ENCODE data around the gene RHOT1.

RHOT1 gene

DNA sequence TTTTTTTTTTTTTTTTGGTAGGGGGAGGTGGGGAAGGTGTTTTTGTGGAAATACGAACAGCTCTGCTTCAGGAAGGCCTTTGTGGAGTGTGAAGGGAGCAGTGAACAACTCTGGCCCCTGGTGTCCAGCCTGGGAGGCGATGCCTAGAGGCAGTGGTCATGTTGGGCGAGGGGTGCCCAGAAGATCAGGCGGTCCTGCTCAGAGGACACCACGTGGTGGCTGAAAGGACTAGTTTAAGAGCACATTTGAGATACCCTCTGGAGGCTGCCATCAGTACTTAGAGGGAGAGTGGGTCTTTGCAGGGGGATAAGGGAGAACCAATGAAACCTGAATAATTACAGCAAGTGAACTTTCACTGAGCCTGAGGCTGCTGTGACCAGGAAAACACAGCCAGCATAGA is 40.1 kb upstream of the RHOT1 start:
- H3K9me3 ChIP-seq (ENCODE audit: insufficient read depth, low read depth, low read length): no peaks in the 10 kb centered on the region
- no peak overlapping the region for H4K12ac ChIP-seq (ENCODE audit: low read depth, low read length)
- WGBS (ENCODE audit: extremely low coverage, insufficient coverage, insufficient read length): no CpG with 5 or more reads among the region's 5 CpGs
- no peak overlapping the region for H3K4ac ChIP-seq (ENCODE audit: low read depth, low read length)
- H3K36me3 ChIP-seq (ENCODE audit: control insufficient read depth in 1 of 2, insufficient read depth in 2 of 2, low read length in 2 of 2): no peaks in the 10 kb centered on the region
- H3K4me1 ChIP-seq (ENCODE audit: control insufficient read depth in 1 of 2, insufficient read depth in 2 of 2, low read length in 2 of 2): no peaks in the 10 kb centered on the region
- H3K79me1 ChIP-seq (ENCODE audit: low read length): no peaks in the 10 kb centered on the region
- no peak overlapping the region for H2AK5ac ChIP-seq (ENCODE audit: low read length)
- no peak overlapping the region for H4K8ac ChIP-seq (ENCODE audit: low read depth, low read length)
- H3K18ac ChIP-seq (ENCODE audit: low read length): no peak overlapping the region
- H2BK5ac ChIP-seq (ENCODE audit: low read depth, low read length, poor library complexity): no peak overlapping the region
- H4K91ac ChIP-seq (ENCODE audit: low read depth, low read length): no peak overlapping the region
- no peak overlapping the region for H3K4me3 ChIP-seq (ENCODE audit: low read depth, low read length)
- H3K23ac ChIP-seq (ENCODE audit: low read length): no peak overlapping the region
- no peak overlapping the region for H3K4me2 ChIP-seq (ENCODE audit: low read length)
- no peak overlapping the region for H3K9ac ChIP-seq (ENCODE audit: low read length)
- no peak overlapping the region for H3K14ac ChIP-seq (ENCODE audit: low read length)
- no peaks in the 10 kb centered on the region for H3K27me3 ChIP-seq (ENCODE audit: insufficient read depth, low read length)
- no peaks in the 10 kb centered on the region for H3K79me2 ChIP-seq (ENCODE audit: control insufficient read depth, insufficient read depth, low read length, poor library complexity)
- no peak overlapping the region for H3K27ac ChIP-seq (ENCODE audit: low read depth, low read length)
- H2AFZ ChIP-seq (ENCODE audit: insufficient read depth, low read length, poor library complexity): peak overlapping the region; percentile 54
- DNase-seq: no peak
- H2BK120ac ChIP-seq (ENCODE audit: insufficient read depth, low read length, poor library complexity): no peak overlapping the region
- H2BK12ac ChIP-seq (ENCODE audit: low read length): no peak overlapping the region

DNA sequence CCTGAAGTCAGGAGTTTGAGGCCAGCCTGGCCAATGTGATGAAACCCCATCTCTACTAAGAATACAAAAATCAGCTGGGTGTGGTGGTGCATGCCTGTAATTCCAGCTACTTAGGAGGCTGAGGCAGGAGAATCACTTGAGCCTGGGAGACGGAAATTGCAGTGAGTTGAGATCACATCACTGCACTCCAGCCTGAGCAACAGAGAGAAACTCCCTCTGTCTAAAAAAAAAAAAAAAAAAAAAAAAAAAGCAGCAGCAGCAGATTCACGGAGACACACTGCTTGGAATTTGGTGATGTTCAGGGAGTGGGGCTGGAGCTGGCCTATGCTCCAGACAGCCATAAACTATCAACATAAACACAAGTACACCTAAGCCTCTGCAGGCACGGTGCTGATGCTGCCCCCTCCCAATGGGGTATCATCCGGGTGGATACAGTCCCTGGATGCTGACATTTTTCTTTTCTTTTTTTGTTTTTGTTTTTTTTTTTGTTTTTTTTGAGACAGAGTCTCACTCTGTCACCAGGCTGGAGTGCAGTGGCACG is 39.6 kb upstream of the RHOT1 start:
- H3K23ac ChIP-seq (ENCODE audit: low read length): no peak overlapping the region
- no peaks in the 10 kb centered on the region for H3K79me1 ChIP-seq (ENCODE audit: low read length)
- no peak overlapping the region for H3K4ac ChIP-seq (ENCODE audit: low read depth, low read length)
- H3K9ac ChIP-seq (ENCODE audit: low read length): no peak overlapping the region
- H3K18ac ChIP-seq (ENCODE audit: low read length): no peak overlapping the region
- H3K14ac ChIP-seq (ENCODE audit: low read length): no peak overlapping the region
- no peaks in the 10 kb centered on the region for H3K4me1 ChIP-seq (ENCODE audit: control insufficient read depth in 1 of 2, insufficient read depth in 2 of 2, low read length in 2 of 2)
- no peaks in the 10 kb centered on the region for H3K79me2 ChIP-seq (ENCODE audit: control insufficient read depth, insufficient read depth, low read length, poor library complexity)
- no peaks in the 10 kb centered on the region for H3K9me3 ChIP-seq (ENCODE audit: insufficient read depth, low read depth, low read length)
- no peak overlapping the region for H4K12ac ChIP-seq (ENCODE audit: low read depth, low read length)
- no CpG with 5 or more reads among the region's 5 CpGs for WGBS (ENCODE audit: extremely low coverage, insufficient coverage, insufficient read length)
- H3K4me3 ChIP-seq (ENCODE audit: low read depth, low read length): no peak overlapping the region
- DNase-seq: peak in 1 of 2 donors; percentile 75
- H3K36me3 ChIP-seq (ENCODE audit: control insufficient read depth in 1 of 2, insufficient read depth in 2 of 2, low read length in 2 of 2): no peaks in the 10 kb centered on the region
- H3K27ac ChIP-seq (ENCODE audit: low read depth, low read length): no peak overlapping the region
- H3K27me3 ChIP-seq (ENCODE audit: insufficient read depth, low read length): no peaks in the 10 kb centered on the region
- H2AK5ac ChIP-seq (ENCODE audit: low read length): no peak overlapping the region
- no peak overlapping the region for H2BK120ac ChIP-seq (ENCODE audit: insufficient read depth, low read length, poor library complexity)
- no peak overlapping the region for H2AFZ ChIP-seq (ENCODE audit: insufficient read depth, low read length, poor library complexity)
- H4K91ac ChIP-seq (ENCODE audit: low read depth, low read length): no peak overlapping the region
- no peak overlapping the region for H2BK5ac ChIP-seq (ENCODE audit: low read depth, low read length, poor library complexity)
- no peak overlapping the region for H2BK12ac ChIP-seq (ENCODE audit: low read length)
- no peak overlapping the region for H4K8ac ChIP-seq (ENCODE audit: low read depth, low read length)
- H3K4me2 ChIP-seq (ENCODE audit: low read length): no peak overlapping the region

DNA sequence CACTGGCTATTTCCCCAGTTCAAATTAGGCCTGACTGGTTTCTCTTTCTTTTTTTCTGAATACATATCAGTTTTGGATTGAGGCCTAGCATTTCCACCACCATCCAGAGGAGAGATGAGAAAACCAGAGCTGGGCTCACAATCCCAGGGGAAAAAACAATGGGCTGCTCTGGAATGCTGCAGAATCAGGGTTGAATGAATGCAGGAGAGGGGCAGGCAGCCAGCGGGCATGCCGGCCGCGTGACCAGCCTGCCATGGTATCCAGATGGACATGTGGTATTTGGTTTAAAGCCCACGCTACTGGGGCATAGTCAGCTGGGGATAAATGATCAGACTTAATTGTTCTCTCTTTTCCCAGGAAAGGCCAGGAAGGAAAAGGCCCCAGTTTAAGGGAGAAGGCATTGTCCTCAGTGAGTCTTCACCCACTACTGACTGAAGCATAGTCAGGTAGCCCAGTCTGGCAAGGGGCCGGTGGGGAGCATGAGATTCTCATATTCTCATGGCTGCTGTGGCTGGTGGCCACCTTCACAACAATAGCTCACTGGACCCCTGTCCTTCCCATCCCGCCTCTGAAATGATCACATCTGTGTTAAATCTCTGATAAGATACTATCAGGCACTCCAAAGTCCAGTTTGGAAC is 38.7 kb upstream of the RHOT1 start:
- Histone ChIP-seq H3K4ac (ENCODE audit: low read depth, low read length) (no peak overlapping the region), H2BK5ac (ENCODE audit: low read depth, low read length, poor library complexity) (no peak overlapping the region), H3K9ac (ENCODE audit: low read length) (no peak overlapping the region), H3K18ac (ENCODE audit: low read length) (no peak overlapping the region), H3K4me2 (ENCODE audit: low read length) (no peak overlapping the region), H3K27ac (ENCODE audit: low read depth, low read length) (no peak overlapping the region), H3K4me1 (ENCODE audit: control insufficient read depth in 1 of 2, insufficient read depth in 2 of 2, low read length in 2 of 2) (no peaks in the 10 kb centered on the region), H2AK5ac (ENCODE audit: low read length) (no peak overlapping the region), H2BK120ac (ENCODE audit: insufficient read depth, low read length, poor library complexity) (no peak overlapping the region), H4K91ac (ENCODE audit: low read depth, low read length) (no peak overlapping the region), H3K79me1 (ENCODE audit: low read length) (no peaks in the 10 kb centered on the region), H3K14ac (ENCODE audit: low read length) (no peak overlapping the region), H2AFZ (ENCODE audit: insufficient read depth, low read length, poor library complexity) (no peak overlapping the region), H3K27me3 (ENCODE audit: insufficient read depth, low read length) (no peaks in the 10 kb centered on the region), H3K4me3 (ENCODE audit: low read depth, low read length) (no peak overlapping the region), H3K23ac (ENCODE audit: low read length) (no peak overlapping the region), H3K9me3 (ENCODE audit: insufficient read depth, low read depth, low read length) (no peaks in the 10 kb centered on the region), H3K79me2 (ENCODE audit: control insufficient read depth, insufficient read depth, low read length, poor library complexity) (no peaks in the 10 kb centered on the region), H4K12ac (ENCODE audit: low read depth, low read length) (no peak overlapping the region), H2BK12ac (ENCODE audit: low read length) (no peak overlapping the region), H3K36me3 (ENCODE audit: control insufficient read depth in 1 of 2, insufficient read depth in 2 of 2, low read length in 2 of 2) (no peaks in the 10 kb centered on the region), H4K8ac (ENCODE audit: low read depth, low read length) (no peak overlapping the region)
- no CpG with 5 or more reads among the region's 7 CpGs for WGBS (ENCODE audit: extremely low coverage, insufficient coverage, insufficient read length)
- DNase-seq: no peak

DNA sequence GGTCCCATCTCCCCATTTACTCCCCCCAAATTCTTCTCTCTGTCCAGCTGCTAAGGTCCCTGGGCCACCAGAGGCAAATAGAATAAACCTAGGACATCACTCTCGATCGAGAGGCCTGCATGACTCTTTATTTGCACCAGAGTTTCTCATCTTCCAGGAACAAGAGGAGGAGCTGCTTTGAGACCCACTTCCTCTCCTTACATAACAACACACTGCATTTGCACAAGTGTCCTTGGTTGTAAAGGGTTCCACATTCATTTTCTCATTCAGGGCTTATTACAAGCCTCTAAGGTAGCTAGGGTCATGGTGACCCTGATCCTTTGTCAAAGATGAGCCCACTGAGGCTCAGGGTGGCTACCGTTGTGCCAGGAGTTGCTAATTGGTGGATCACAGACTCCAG is 38.1 kb upstream of the RHOT1 start:
- no peak overlapping the region for H2AK5ac ChIP-seq (ENCODE audit: low read length)
- H3K79me2 ChIP-seq (ENCODE audit: control insufficient read depth, insufficient read depth, low read length, poor library complexity): no peaks in the 10 kb centered on the region
- no peak overlapping the region for H4K12ac ChIP-seq (ENCODE audit: low read depth, low read length)
- no peak overlapping the region for H3K14ac ChIP-seq (ENCODE audit: low read length)
- DNase-seq: no peak
- no peak overlapping the region for H3K18ac ChIP-seq (ENCODE audit: low read length)
- no peak overlapping the region for H3K4me2 ChIP-seq (ENCODE audit: low read length)
- no peak overlapping the region for H2BK12ac ChIP-seq (ENCODE audit: low read length)
- H3K4ac ChIP-seq (ENCODE audit: low read depth, low read length): no peak overlapping the region
- no peak overlapping the region for H3K9ac ChIP-seq (ENCODE audit: low read length)
- H3K27ac ChIP-seq (ENCODE audit: low read depth, low read length): no peak overlapping the region
- H3K4me3 ChIP-seq (ENCODE audit: low read depth, low read length): no peak overlapping the region
- H3K36me3 ChIP-seq (ENCODE audit: control insufficient read depth in 1 of 2, insufficient read depth in 2 of 2, low read length in 2 of 2): no peaks in the 10 kb centered on the region
- H2AFZ ChIP-seq (ENCODE audit: insufficient read depth, low read length, poor library complexity): no peak overlapping the region
- H4K8ac ChIP-seq (ENCODE audit: low read depth, low read length): no peak overlapping the region
- no CpG with 5 or more reads among the region's 3 CpGs for WGBS (ENCODE audit: extremely low coverage, insufficient coverage, insufficient read length)
- no peak overlapping the region for H2BK120ac ChIP-seq (ENCODE audit: insufficient read depth, low read length, poor library complexity)
- H3K4me1 ChIP-seq (ENCODE audit: control insufficient read depth in 1 of 2, insufficient read depth in 2 of 2, low read length in 2 of 2): no peaks in the 10 kb centered on the region
- H3K27me3 ChIP-seq (ENCODE audit: insufficient read depth, low read length): no peaks in the 10 kb centered on the region
- H3K9me3 ChIP-seq (ENCODE audit: insufficient read depth, low read depth, low read length): no peaks in the 10 kb centered on the region
- H4K91ac ChIP-seq (ENCODE audit: low read depth, low read length): no peak overlapping the region
- no peak overlapping the region for H2BK5ac ChIP-seq (ENCODE audit: low read depth, low read length, poor library complexity)
- no peak overlapping the region for H3K23ac ChIP-seq (ENCODE audit: low read length)
- H3K79me1 ChIP-seq (ENCODE audit: low read length): no peaks in the 10 kb centered on the region

All from trophoblast cell (in vitro differentiated cells and primary cell).